Suprapubic skin (tissue), 4 donors: ENCODE measurements around the gene IP6K1. TPM values are rescaled to one million over a fixed set of nuclear protein-coding genes. Genes with fewer than 3 reads are reported as not detected.

Experiments
- DNase-seq, 2 donors: peaks; one replicate each; pipeline ENCODE4 v3.0.0-alpha.2; 2019; ENCODE audit warnings: low spot score in 2 of 2
- H3K27ac ChIP-seq: fragments of 200-600 bp; sonication (generic); one replicate; pipeline ENCODE4 v1.5.1; 2019
- H3K27me3 ChIP-seq: fragments of 200-600 bp; sonication (generic); one replicate; pipeline ENCODE4 v1.5.1; 2019
- H3K36me3 ChIP-seq: fragments of 200-600 bp; sonication (generic); one replicate; pipeline ENCODE4 v1.5.1; 2019
- H3K4me1 ChIP-seq: fragments of 200-600 bp; sonication (generic); one replicate; pipeline ENCODE4 v1.5.1; 2019
- H3K4me3 ChIP-seq: fragments of 200-600 bp; sonication (generic); one replicate; pipeline ENCODE4 v1.5.1; 2019; ENCODE audit warnings: mild to moderate bottlenecking
- H3K9me3 ChIP-seq: fragments of 200-600 bp; sonication (generic); one replicate; pipeline ENCODE4 v1.5.1; 2019
- CTCF ChIP-seq, 2 donors: fragments of 200-600 bp in 1 of 2; fragments of 450-650 bp in 1 of 2; sonication (generic) in 1 of 2; IDR thresholded peaks; one replicate each; pipeline ENCODE4 v1.5.1; 2016 to 2019; ENCODE audit warnings: antibody characterized with exemption in 2 of 2, mild to moderate bottlenecking in 1 of 2, moderate library complexity in 1 of 2
- EP300 ChIP-seq: sonication (generic); formaldehyde crosslinking; IDR thresholded peaks from one replicate; pipeline ENCODE4 v1.6.1; 2017; ENCODE audit warnings: antibody characterized with exemption
- POLR2A ChIP-seq, 2 donors: fragments of 450-650 bp; IDR thresholded peaks; one replicate each; pipeline ENCODE4 v1.6.1; 2017; ENCODE audit warnings: antibody characterized with exemption in 2 of 2, mild to moderate bottlenecking in 2 of 2, moderate library complexity in 2 of 2
- POLR2AphosphoS5 ChIP-seq, 3 donors: sonication (generic); formaldehyde crosslinking; IDR thresholded peaks; one replicate each; pipeline ENCODE4 v1.6.1; 2017; ENCODE audit warnings: antibody characterized with exemption in 3 of 3
- WGBS: methylation state at CpG from one replicate; pipeline ENCODE4 v1.1.5; 2018; 5-methylcytosine and 5-hydroxymethylcytosine counted together
- total RNA-seq, 4 donors: library from RNA; depleted of rRNA; stranded (reverse); fragments of >200 nt; gene quantifications; one replicate each; pipeline ENCODE4 v1.1.0, GENCODE V29; 2016

IP6K1 gene
- total RNA-seq, 4 donors from 2014 or later, result 39.5 to 57.3 (median 53.2) TPM

DNA sequence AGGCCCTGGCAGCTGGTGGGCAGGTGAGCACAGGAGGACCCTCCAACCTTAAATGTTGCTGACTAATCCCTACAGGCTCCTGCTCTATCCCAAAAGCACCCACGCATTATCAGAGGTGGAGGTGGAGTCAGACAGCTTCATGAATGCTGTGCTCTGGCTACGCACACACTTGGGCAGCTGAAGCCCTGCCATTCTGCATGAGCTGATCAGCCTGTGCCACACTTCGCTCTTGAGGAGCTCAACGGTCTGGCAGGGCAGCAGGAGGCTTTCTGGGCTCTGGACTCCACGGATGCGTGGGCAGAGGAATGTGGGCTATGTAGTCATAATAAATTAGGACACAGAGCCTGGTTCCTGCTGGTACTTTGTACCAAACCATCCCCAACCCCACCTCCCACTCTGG lies 103.2 kb downstream of the IP6K1 start:
- H3K36me3 ChIP-seq, result peaks cover 62% of the 10 kb centered on the region

GRCh38 chr3:49681543-49681942 lies 104.8 kb downstream of the IP6K1 start:
- TF ChIP-seq EP300, result no peak
- no peak for TF ChIP-seq POLR2A (IDR thresholded peaks at IDR 0.05)
- TF ChIP-seq POLR2AphosphoS5 (IDR thresholded peaks at IDR 0.05), result no peak
- no peak for TF ChIP-seq CTCF (IDR thresholded peaks at IDR 0.05)
- no peak overlapping the region for H3K4me3 ChIP-seq
- H3K4me1 ChIP-seq, result peaks cover 8% of the 10 kb centered on the region
- H3K27ac ChIP-seq, result no peak overlapping the region
- no peaks in the 10 kb centered on the region for H3K9me3 ChIP-seq
- no peaks in the 10 kb centered on the region for H3K27me3 ChIP-seq
- no peak for DNase-seq
- WGBS, result 93% methylated on average over 3 of the region's 4 CpGs
- peaks cover 79% of the 10 kb centered on the region for H3K36me3 ChIP-seq

More for the DNA sequence above, 103.2 kb downstream of the IP6K1 start:
- H3K27me3 ChIP-seq, result no peaks in the 10 kb centered on the region
- H3K9me3 ChIP-seq, result no peaks in the 10 kb centered on the region
- 85% methylated on average over 4 of the region's 6 CpGs for WGBS
- no peak overlapping the region for H3K4me3 ChIP-seq
- H3K4me1 ChIP-seq, result peaks cover 16% of the 10 kb centered on the region
- H3K27ac ChIP-seq, result no peak overlapping the region
- DNase-seq, result no peak
- no peak for TF ChIP-seq POLR2AphosphoS5 (IDR thresholded peaks at IDR 0.05)
- TF ChIP-seq EP300, result no peak
- no peak for TF ChIP-seq CTCF (IDR thresholded peaks at IDR 0.05)
- TF ChIP-seq POLR2A (IDR thresholded peaks at IDR 0.05), result no peak

- Histone ChIP-seq H3K27me3 (no peaks in the 10 kb centered on the region), H3K4me1 (peaks cover 5% of the 10 kb centered on the region), H3K9me3 (no peaks in the 10 kb centered on the region), H3K27ac (no peak overlapping the region), H3K36me3 (peaks cover 82% of the 10 kb centered on the region), H3K4me3 (no peak overlapping the region)
- 100% methylated on average over 2 of the region's 2 CpGs for WGBS
- DNase-seq, result no peak
- TF ChIP-seq EP300 (no peak), CTCF (IDR thresholded peaks at IDR 0.05) (no peak), POLR2A (IDR thresholded peaks at IDR 0.05) (no peak), POLR2AphosphoS5 (IDR thresholded peaks at IDR 0.05) (no peak)
Observed at GRCh38 chr3:49681232-49681522, 105.2 kb downstream of the IP6K1 start.

- H3K9me3 ChIP-seq, result no peaks in the 10 kb centered on the region
- H3K27me3 ChIP-seq, result no peaks in the 10 kb centered on the region
- peaks cover 87% of the 10 kb centered on the region for H3K36me3 ChIP-seq
- no peak overlapping the region for H3K4me3 ChIP-seq
- no peak for TF ChIP-seq POLR2AphosphoS5 (IDR thresholded peaks at IDR 0.05)
- no peak for TF ChIP-seq CTCF (IDR thresholded peaks at IDR 0.05)
- WGBS, result 79% methylated on average over 3 of the region's 7 CpGs
- no peak for DNase-seq
- peaks cover under 1% of the 10 kb centered on the region for H3K4me1 ChIP-seq
- H3K27ac ChIP-seq, result no peak overlapping the region
Observed at GRCh38 chr3:49680493-49681231, 105.7 kb downstream of the IP6K1 start.

- DNase-seq, result no peak
- Histone ChIP-seq H3K4me3 (no peak overlapping the region), H3K27ac (no peak overlapping the region), H3K9me3 (no peaks in the 10 kb centered on the region), H3K27me3 (no peaks in the 10 kb centered on the region), H3K36me3 (peaks cover 54% of the 10 kb centered on the region), H3K4me1 (peaks cover 21% of the 10 kb centered on the region)
- TF ChIP-seq POLR2A (IDR thresholded peaks at IDR 0.05) (no peak), POLR2AphosphoS5 (IDR thresholded peaks at IDR 0.05) (no peak), EP300 (no peak), CTCF (IDR thresholded peaks at IDR 0.05) (no peak)
- WGBS, result 82% methylated on average over 8 of the region's 11 CpGs
Observed at GRCh38 chr3:49675912-49676311, 110.4 kb downstream of the IP6K1 start.
